B cell (primary cell): ENCODE results near the gene DNAJC3. TPM values are rescaled to one million over a fixed set of nuclear protein-coding genes. Genes with fewer than 3 reads are reported as not detected.

Source experiments
- ATAC-seq: fragments of 200-7000 bp; cut with Tn5 transposase; one replicate; pipeline ENCODE4 v1.10.0; 2021; ENCODE audit warnings: low read depth, mild to moderate bottlenecking, moderate number of reproducible peaks, moderate library complexity
- CTCF ChIA-PET: fragments of 350-600 bp; sonication (Branson Sonifier 250); formaldehyde crosslinking; loops from one replicate; lab custom pipeline; 2021; ENCODE audit warnings: antibody characterized with exemption, inconsistent platforms; lab: Charles Lee
- POLR2A ChIA-PET: fragments of 350-600 bp; sonication (Branson Sonifier 250); formaldehyde crosslinking; loops from one replicate; lab custom pipeline; 2021; ENCODE audit warnings: antibody characterized with exemption; lab: Charles Lee
- DNase-seq: peaks from one replicate; pipeline ENCODE4 v3.0.0; 2013
- H2AFZ ChIP-seq: 2 replicates; pipeline ENCODE4 v1.6.1; 2012; ENCODE audit warnings: mild to moderate bottlenecking, low read depth, low read length; ENCODE audit not compliant: insufficient read depth, poor library complexity, severe bottlenecking
- H3K27ac ChIP-seq, 2 donors: 1 replicate in 1 of 2; 2 replicates in 1 of 2; pipeline ENCODE4 v1.5.1; 2012 to 2013; ENCODE audit warnings: low read length in 2 of 2, mild to moderate bottlenecking in 2 of 2, moderate library complexity in 1 of 2
- H3K27me3 ChIP-seq, 4 experiments: fragments of 200-600 bp in 1 of 4; sonication (generic) in 1 of 4; replicated peaks in 1 of 4; 1 replicate in 2 of 4; 2 replicates in 2 of 4; pipeline versions ENCODE4 v1.6.1 to v1.7.0; 2013 to 2016; ENCODE audit warnings: low read length in 3 of 4, mild to moderate bottlenecking in 2 of 4, mixed read lengths in 1 of 4, moderate library complexity in 1 of 4; ENCODE audit not compliant: insufficient read depth in 4 of 4, control insufficient read depth in 3 of 4; ENCODE audit errors: control extremely low read depth in 1 of 4
- H3K36me3 ChIP-seq, 2 experiments: replicated peaks in 1 of 2; 1 replicate in 1 of 2; 2 replicates in 1 of 2; pipeline versions ENCODE4 v1.6.1 to v1.7.1; 2013; ENCODE audit warnings: low read length in 1 of 2; ENCODE audit not compliant: insufficient read depth in 2 of 2, control insufficient read depth in 1 of 2; ENCODE audit errors: control extremely low read depth in 1 of 2, extremely low read depth in 1 of 2
- H3K4me1 ChIP-seq, 2 donors: fragments of 200-600 bp in 1 of 2; sonication (generic) in 1 of 2; 1 replicate in 1 of 2; 2 replicates in 1 of 2; pipeline versions ENCODE4 v1.5.1 to v1.6.1; 2013 to 2017; ENCODE audit warnings: low read length in 2 of 2; ENCODE audit not compliant: control insufficient read depth in 2 of 2, insufficient read depth in 2 of 2
- H3K4me2 ChIP-seq: replicated peaks from 2 replicates; pipeline ENCODE3; 2012; ENCODE audit warnings: mild to moderate bottlenecking, low read depth, low read length; ENCODE audit not compliant: poor library complexity, severe bottlenecking
- H3K4me3 ChIP-seq, 5 experiments: fragments of 200-600 bp in 1 of 5; sonication (generic) in 1 of 5; 1 replicate in 3 of 5; 2 replicates in 2 of 5; pipeline versions ENCODE4 v1.5.1 to v1.7.0; 2011 to 2016; ENCODE audit warnings: low read length in 4 of 5, mild to moderate bottlenecking in 4 of 5, low read depth in 2 of 5, control low read depth in 1 of 5, moderate library complexity in 1 of 5; ENCODE audit not compliant: insufficient read depth in 1 of 5; ENCODE audit errors: control extremely low read depth in 1 of 5, extremely low read depth in 1 of 5
- H3K79me2 ChIP-seq: fragments of 200-600 bp; sonication (generic); one replicate; pipeline ENCODE4 v1.6.0; 2016; ENCODE audit warnings: low read length; ENCODE audit not compliant: control insufficient read depth, insufficient read depth
- H3K9ac ChIP-seq: fragments of 200-600 bp; sonication (generic); 2 replicates; pipeline ENCODE4 v1.6.1; 2017; ENCODE audit warnings: mild to moderate bottlenecking, low read length, moderate library complexity
- H3K9me3 ChIP-seq, 3 donors: one replicate each; pipeline versions ENCODE4 v1.6.1 to v1.7.1; 2013; ENCODE audit warnings: low read length in 2 of 3; ENCODE audit not compliant: control insufficient read depth in 2 of 3, insufficient read depth in 1 of 3; ENCODE audit errors: control extremely low read depth in 1 of 3
- H4K20me1 ChIP-seq: 2 replicates; pipeline ENCODE4 v1.6.0; 2012; ENCODE audit warnings: mild to moderate bottlenecking, low read length; ENCODE audit not compliant: insufficient read depth, control insufficient read depth, poor library complexity, severe bottlenecking
- H3K27ac Mint-ChIP-seq: one replicate; pipeline ENCODE4 v1.8.0; 2021; ENCODE audit warnings: mixed read lengths
- H3K27me3 Mint-ChIP-seq: one replicate; pipeline ENCODE4 v1.8.0; 2021; ENCODE audit warnings: mixed read lengths
- H3K4me1 Mint-ChIP-seq: one replicate; pipeline ENCODE4 v1.8.0; 2021; ENCODE audit warnings: mixed read lengths
- H3K4me3 Mint-ChIP-seq: one replicate; pipeline ENCODE4 v1.8.0; 2021; ENCODE audit warnings: mixed read lengths
- H3K9me3 Mint-ChIP-seq: one replicate; pipeline ENCODE4 v1.8.0; 2022; ENCODE audit warnings: mixed read lengths; ENCODE audit not compliant: insufficient read depth
- EZH2 ChIP-seq: IDR thresholded peaks from 2 replicates; pipeline ENCODE4 v1.6.1; 2012; ENCODE audit warnings: borderline replicate concordance, low read depth, mild to moderate bottlenecking, moderate library complexity, low read length; ENCODE audit not compliant: insufficient read depth, poor library complexity, severe bottlenecking
- WGBS: methylation state at CpG from one replicate; pipeline ENCODE4 v1.1.5; 2013; ENCODE audit warnings: missing lambda C conversion rate; ENCODE audit not compliant: insufficient coverage; 5-methylcytosine and 5-hydroxymethylcytosine counted together
- intact Hi-C: fragments of 100-400 bp; cut with micrococcal nuclease; formaldehyde crosslinking; loops from one replicate; pipeline ENCODE4 v1.10.0; 2022
- polyA plus RNA-seq: library from polyadenylated mRNA; depleted of rRNA; stranded (reverse); fragments of >200 nt; gene quantifications from 2 replicates; pipeline ENCODE4 v1.2.3, GENCODE V29; 2012
- total RNA-seq, 2 donors: library from RNA; stranded (reverse); fragments of 120-200 nt in 1 of 2; gene quantifications; 1 replicate in 1 of 2; 2 replicates in 1 of 2; pipeline versions ENCODE4 v1.2.3 to v1.2.4, GENCODE V29; 2013 to 2022
- TF ChIP-seq, protein P1 (sequence below): fragments of 200-600 bp; IDR thresholded peaks from one replicate; pipeline ENCODE4 v1.8.0; 2022; ENCODE audit warnings: antibody characterized with exemption, mild to moderate bottlenecking

DNAJC3 gene
- total and polyA plus RNA-seq, 2 donors (not counting 1 experiment from before 2014, with no cell fraction given) = 2.8 to 12.1 TPM

DNA sequence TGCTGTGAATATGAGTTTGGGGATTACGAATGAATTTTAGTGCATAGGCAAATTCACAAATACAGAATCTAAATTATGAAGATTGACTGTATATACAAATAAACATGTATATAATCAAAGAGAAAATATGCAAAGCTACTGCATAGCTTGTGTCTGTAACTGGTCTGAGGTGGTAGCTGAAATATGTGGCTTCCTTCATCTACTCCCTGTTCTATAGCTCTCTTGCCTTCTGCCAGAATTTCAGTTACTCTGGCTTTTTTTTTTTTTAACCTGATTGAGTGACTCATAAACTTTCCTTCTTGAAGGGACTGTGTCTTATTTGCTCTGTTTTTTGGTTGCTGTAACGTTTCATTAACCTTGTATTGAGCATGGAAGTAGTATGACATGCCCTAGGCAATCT lies 26.6 kb downstream of the DNAJC3 start:
- H3K27me3 Mint-ChIP-seq = no peaks in the 10 kb centered on the region

DNA sequence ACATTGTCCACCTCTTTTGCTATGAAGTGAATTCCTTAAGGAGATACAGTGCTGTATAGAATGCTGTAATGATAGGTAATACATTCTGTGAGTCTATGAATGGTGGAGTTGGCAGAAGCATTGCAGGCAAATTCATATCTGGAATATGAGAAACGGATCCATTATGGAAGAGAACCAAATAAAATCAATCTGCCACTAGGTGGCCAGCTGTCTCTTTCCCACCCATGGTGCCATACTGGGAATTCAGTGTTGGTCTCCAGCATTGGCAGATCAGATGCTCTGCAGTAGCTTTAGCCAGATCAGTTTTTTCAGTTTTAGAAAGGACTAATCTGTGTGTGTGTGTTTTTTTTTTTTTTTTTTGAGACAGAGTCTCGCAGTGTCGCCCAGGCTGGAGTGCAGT lies 27.6 kb downstream of the DNAJC3 start:
- peaks cover 29 to 31% of the 10 kb centered on the region in 2 donors for H3K4me1 ChIP-seq
- no peak overlapping the region for H3K27ac ChIP-seq
- TF ChIP-seq EZH2 = no peak
- TF ChIP-seq, protein P1, sequence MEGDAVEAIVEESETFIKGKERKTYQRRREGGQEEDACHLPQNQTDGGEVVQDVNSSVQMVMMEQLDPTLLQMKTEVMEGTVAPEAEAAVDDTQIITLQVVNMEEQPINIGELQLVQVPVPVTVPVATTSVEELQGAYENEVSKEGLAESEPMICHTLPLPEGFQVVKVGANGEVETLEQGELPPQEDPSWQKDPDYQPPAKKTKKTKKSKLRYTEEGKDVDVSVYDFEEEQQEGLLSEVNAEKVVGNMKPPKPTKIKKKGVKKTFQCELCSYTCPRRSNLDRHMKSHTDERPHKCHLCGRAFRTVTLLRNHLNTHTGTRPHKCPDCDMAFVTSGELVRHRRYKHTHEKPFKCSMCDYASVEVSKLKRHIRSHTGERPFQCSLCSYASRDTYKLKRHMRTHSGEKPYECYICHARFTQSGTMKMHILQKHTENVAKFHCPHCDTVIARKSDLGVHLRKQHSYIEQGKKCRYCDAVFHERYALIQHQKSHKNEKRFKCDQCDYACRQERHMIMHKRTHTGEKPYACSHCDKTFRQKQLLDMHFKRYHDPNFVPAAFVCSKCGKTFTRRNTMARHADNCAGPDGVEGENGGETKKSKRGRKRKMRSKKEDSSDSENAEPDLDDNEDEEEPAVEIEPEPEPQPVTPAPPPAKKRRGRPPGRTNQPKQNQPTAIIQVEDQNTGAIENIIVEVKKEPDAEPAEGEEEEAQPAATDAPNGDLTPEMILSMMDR = peak; percentile 12
- H3K9ac ChIP-seq = no peak overlapping the region
- H4K20me1 ChIP-seq = peaks cover 32% of the 10 kb centered on the region
- H3K9me3 Mint-ChIP-seq = no peaks in the 10 kb centered on the region
- intact Hi-C loops = no loop called here
- no peak overlapping the region for H2AFZ ChIP-seq
- H3K27me3 ChIP-seq = no peaks in the 10 kb centered on the region
- peaks cover 40% of the 10 kb centered on the region for H3K79me2 ChIP-seq
- no peak for DNase-seq
- ChIA-PET CTCF (interaction anchor here (2.0 kb wide), 1 partner anchor 130 kb away, joined by 4 read pairs; no protein-coding TSS in a partner anchor), POLR2A (no interaction called here)
- no peak overlapping the region for H3K4me3 ChIP-seq
- no CpG with 5 or more reads among the region's 3 CpGs for WGBS
- no peak overlapping the region for H3K4me3 Mint-ChIP-seq
- peaks cover 59% of the 10 kb centered on the region for H3K4me1 Mint-ChIP-seq
- no peak overlapping the region for H3K4me2 ChIP-seq
- H3K9me3 ChIP-seq = no peaks in the 10 kb centered on the region
- no peak for ATAC-seq
- no peak overlapping the region for H3K27ac Mint-ChIP-seq
- no peaks in the 10 kb centered on the region for H3K27me3 Mint-ChIP-seq
- H3K36me3 ChIP-seq = no peaks in the 10 kb centered on the region

More for the DNA sequence above, 26.6 kb downstream of the DNAJC3 start:
- no peaks in the 10 kb centered on the region for H3K9me3 Mint-ChIP-seq
- H3K27me3 ChIP-seq = no peaks in the 10 kb centered on the region
- peaks cover 26 to 30% of the 10 kb centered on the region in 2 donors for H3K4me1 ChIP-seq
- H3K27ac Mint-ChIP-seq = no peak overlapping the region
- H3K27ac ChIP-seq = no peak overlapping the region
- no peak overlapping the region for H2AFZ ChIP-seq
- no peaks in the 10 kb centered on the region for H3K9me3 ChIP-seq
- ChIA-PET CTCF (interaction anchor here (0.9 kb wide), 1 partner anchor 29 kb away, joined by 3 read pairs; no protein-coding TSS in a partner anchor), POLR2A (no interaction called here)
- no peak overlapping the region for H3K9ac ChIP-seq
- H3K4me1 Mint-ChIP-seq = peaks cover 61% of the 10 kb centered on the region
- DNase-seq (no peak), ATAC-seq (no peak)
- peaks cover 36% of the 10 kb centered on the region for H4K20me1 ChIP-seq
- WGBS = no CpG with 5 or more reads among the region's 2 CpGs
- no peak overlapping the region for H3K4me2 ChIP-seq
- no peaks in the 10 kb centered on the region for H3K36me3 ChIP-seq
- intact Hi-C loops = no loop called here
- peaks cover 43% of the 10 kb centered on the region for H3K79me2 ChIP-seq
- no peak overlapping the region for H3K4me3 ChIP-seq
- TF ChIP-seq, protein P1 = no peak
- TF ChIP-seq EZH2 = no peak
- H3K4me3 Mint-ChIP-seq = no peak overlapping the region
